T-helper 22 cell (primary cell): ENCODE measurements around the gene SANBR.
"Not testable (repeated sequence)": the region's sequence is repeated elsewhere in the genome, so short reads cannot be mapped to it uniquely, and the experiment has no call there.

Experiments used
- DNase-seq: peaks from one replicate; pipeline ENCODE4 v3.0.0-alpha.2; 2020; ENCODE audit warnings: low read depth

Gene SANBR

GRCh38 chr2:61065714-61066709 lies at the start of gene SANBR:
SANBR (plus strand) TSS chr2:61065871; CDS start chr2:61070351, 4,480 bp downstream.
- peak; percentile 80 for DNase-seq

DNA sequence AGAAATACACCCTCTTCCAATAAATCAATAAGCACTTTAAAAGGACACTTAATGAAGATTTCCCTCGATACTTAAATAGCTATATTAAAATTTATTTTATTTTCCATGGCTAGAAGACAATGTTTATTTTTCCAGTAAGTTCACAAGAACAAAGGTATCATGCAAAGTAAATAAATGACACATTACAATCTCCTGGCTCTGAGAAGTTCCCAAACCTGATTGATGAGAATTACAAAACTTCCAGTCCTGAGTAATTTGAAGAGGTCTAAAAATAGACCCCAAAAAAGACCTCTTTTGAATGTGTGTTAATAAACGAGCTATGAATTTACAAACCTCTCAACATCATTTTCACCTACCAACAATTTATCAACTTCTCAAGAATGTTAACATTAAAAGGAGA lies 49.7 kb upstream of the SANBR start:
- DNase-seq: no peak

GRCh38 chr2:61016392-61017002 lies 49.2 kb upstream of the SANBR start:
- DNase-seq: no peak

DNA sequence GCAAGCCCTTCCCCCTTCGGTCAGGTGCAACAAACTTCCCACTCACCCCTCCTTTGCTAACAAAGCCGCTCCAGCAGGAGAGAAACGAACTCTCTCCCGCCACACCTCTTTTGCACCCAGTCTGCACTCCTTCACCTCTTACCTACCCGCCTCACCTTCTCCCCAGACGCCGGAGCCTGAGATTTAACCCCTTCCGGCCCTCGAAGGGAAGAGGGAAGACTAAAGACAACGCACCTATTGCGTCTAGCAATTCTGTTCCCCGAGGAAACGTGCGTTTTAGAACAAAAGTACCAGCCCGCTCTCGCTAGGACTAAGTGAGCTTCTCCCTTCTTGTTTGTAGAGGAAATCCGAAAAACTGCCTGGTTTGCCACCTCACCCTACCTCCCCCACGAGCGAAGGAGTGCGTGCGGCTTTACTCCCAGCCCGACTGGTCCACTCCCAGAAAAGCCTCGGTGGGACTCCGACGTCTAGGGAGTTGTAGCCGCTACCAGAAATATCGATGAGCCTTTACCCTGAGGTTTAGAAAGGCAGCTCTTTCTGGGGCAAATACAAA lies 48.6 kb upstream of the SANBR start:
- peak; percentile 60 for DNase-seq

DNA sequence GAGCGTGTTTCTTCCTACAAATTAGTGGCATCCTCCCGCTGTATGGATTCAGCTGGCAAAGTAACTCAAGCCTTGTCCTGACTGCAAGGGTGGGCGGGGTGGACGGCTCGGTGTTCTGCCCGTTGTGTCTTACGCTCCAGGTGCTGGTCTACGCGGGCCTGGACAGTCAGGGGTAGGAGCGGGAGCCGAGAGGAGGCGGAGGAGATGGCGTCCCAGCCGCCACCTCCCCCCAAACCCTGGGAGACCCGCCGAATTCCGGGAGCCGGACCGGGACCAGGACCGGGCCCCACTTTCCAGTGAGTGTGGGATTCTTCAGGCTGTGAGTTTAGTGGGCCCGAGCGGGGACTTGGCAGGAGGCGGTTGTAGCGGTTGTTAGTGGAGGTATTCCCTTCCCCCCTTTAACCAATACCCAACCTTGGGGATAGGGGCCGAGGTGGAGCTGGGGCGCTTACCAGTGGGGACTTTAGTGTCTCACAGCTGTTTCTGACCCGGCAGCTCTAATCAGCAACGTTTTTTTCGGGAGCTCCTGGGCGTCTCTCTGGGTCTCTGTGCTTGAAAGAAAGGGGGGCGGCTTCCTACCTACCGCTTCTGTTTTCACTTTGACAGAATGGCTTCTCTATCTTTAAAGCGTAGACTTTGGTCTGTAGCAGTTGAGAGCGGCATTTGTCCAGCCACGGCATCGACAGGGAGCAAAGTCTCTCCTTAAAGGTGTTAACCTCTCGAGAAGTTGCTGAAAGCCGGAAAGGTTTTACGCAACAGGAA lies 47.9 kb upstream of the SANBR start, which contains the start of the genes PEX13 and PUS10:
PEX13 (plus strand) TSS at position 165 of the 762 bp plus-strand sequence; CDS start at position 205, 40 bp downstream.
PUS10 (minus strand) TSS at position 700 of the 762 bp plus-strand sequence. CDS start 6,365 bp downstream, outside the sequence.
- peak; percentile 46 for DNase-seq

DNA sequence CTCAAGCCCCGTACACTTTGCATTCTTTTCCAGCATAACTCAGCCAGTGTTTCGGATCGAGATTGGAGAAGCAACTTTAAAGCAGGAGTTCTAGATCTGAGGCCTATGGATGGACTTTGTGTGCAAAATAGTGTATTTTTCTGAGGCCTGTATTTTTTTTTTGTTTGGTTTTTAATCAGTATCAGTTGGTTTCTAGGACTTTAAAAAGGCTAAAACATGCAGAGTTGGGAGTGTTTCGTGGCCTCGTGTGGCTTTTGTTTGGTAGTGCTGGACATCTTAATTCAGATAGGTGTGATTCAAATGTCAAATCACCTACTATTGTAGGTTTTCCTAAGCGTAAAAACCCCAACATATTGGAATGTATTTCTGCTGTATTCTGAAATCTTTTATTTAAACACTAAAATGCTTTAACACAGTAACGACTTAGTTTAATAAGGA lies 47.3 kb upstream of the SANBR start:
- no peak for DNase-seq

DNA sequence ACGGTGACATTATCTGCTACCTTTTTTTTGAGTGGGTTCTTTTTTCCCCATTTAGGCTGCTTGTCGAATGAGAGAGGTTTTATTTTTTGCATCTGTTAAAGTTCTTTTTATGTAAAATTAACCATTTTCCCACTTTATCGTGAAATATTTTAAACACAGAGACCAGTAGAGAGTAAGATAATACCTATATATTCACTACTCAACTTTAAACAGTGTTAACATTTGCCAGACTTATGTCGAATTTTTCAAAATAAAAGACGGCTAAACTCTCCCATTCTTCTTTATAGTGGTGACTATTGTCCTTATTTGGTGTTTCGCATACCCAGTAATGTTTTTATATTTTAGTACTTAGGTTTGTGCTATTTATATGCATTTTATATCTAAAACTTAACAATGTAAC lies 46.9 kb upstream of the SANBR start:
- no peak for DNase-seq

- no peak for DNase-seq
Observed at GRCh38 chr2:61021228-61021660, 44.4 kb upstream of the SANBR start.

GRCh38 chr2:61023670-61024069 lies 42.0 kb upstream of the SANBR start:
- no peak for DNase-seq

DNA sequence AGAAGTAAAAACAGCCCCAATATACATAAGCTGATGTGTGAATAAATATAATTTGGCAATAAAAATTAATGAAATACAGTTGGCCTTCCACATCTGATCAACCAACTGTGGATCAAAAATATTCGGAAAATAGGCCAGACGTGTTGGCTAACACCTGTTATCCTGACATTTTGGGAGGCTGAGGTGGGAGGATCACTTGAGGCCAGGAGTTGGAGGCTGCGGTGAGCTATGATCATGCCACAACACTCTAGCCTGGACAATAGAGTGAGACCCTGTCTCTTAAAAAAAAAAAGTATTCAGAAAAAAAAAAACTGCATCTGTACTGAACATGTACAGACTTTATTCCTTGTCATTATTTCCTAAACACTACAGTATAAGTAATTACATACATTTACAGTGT lies 36.1 kb upstream of the SANBR start:
- DNase-seq: no peak

DNA sequence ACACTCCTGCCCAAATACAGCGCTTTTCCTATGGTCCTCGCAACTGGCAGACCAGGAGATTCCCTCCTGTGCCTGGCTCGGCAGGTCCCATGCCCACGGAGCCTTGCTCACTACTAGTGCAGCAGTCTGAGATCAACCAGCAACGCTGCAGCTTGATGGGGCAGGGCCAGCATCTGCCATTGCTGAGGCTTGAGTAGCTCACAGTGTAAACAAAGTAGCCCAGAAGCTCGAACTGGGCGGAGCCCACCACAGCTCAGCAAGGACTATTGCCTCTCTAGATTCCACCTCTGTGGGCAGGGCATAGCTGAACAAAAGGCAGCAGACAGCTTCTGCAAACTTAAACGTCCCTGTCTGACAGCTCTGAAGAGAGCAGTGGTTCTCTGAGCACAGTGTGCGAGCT lies 31.1 kb upstream of the SANBR start:
- not testable (repeated sequence) for DNase-seq

DNA sequence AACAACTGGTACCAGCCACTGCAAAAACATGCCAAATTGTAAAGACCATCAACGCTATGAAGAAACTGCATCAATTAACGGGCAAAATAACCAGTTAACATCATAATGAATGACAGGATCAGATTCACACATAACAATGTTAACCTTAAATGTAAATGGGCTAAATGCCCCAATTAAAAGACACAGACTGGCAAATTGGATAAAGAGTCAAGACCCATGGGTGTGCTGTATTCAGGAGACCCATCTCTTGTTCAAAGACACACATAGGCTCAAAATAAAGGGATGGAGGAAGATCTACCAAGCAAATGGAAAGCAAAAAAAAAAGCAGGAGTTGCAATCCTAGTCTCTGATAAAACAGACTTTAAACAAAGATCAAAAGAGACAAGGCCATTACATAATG lies 29.0 kb upstream of the SANBR start:
- not testable (repeated sequence) for DNase-seq

- DNase-seq: no peak
Observed at GRCh38 chr2:61042807-61043206, 22.9 kb upstream of the SANBR start.

DNA sequence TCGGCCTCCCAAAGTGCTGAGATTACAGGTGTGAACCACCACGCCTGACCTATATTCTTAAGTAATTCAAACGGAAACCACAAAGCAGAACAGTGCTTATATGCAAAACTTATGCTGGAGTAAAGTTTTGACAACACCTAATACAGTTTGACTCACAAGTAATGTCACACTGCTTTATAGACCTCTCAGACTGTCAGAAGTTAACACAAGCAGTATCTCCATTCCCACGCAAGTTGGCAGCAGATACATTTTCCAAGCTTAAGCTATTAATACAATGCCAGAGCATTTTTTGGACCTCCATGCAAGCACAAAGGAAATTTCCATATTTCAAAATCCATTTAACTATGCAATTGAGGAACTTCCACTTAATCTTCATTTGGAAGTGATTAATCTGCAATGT lies 21.0 kb upstream of the SANBR start:
- DNase-seq: no peak

DNA sequence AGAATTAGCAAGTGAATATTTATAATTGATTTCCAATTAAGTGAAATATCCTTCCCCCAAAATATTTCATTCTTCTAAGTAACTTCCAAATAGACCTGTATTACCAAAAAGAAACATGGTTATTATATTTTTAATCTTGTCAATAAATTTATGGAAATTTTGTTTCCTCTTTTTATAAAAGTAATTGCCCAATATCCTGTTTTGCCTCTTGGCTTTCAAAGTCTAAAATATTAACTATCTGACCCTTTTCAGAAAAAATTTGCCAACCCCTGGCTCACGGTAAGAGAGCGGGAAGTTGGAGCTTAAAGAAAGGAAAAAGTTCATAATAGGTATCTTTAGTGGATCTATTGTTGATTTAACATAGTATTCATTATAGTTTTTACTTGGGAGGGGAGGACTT lies 20.4 kb upstream of the SANBR start:
- no peak for DNase-seq

DNA sequence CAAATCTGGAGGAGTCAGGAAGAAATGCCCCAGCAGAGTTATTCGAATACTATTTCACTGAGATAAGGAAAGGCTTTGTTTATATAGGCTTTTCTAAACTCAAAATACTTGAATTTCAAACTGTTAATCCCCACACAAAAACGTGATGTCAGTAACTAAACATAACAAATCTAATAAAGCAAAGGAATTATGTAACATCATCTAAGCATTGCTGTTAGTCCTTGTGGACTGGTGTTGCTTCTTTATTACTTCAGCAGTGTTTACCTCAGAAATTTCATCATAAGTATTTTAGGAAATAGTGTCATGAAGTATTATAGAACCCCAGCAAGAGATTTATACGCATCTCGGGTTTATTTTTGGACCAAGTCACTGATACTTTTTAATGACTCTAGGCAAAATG lies 19.7 kb upstream of the SANBR start:
- DNase-seq: no peak

GRCh38 chr2:61055557-61055956 lies 10.1 kb upstream of the SANBR start:
- no peak for DNase-seq

DNA sequence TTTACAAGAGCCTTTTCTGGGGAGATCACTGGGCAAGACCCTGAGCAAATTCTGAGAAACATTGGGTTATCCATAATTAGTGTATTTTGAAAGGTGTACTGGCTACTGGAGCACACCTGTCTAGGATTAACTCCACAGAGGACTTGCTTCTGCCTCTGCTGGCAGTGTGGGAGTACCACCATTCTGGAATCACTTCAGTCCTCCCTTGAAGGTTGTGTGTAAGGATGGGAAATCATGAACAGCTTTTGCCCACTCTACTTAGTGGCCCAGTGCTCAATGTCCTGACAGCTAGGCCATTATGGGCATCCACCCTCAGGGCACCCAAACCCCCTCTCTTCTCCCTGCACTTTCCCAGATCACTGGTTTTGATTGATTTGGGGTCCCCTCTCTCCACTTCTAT lies 8.1 kb upstream of the SANBR start:
- no peak for DNase-seq

DNA sequence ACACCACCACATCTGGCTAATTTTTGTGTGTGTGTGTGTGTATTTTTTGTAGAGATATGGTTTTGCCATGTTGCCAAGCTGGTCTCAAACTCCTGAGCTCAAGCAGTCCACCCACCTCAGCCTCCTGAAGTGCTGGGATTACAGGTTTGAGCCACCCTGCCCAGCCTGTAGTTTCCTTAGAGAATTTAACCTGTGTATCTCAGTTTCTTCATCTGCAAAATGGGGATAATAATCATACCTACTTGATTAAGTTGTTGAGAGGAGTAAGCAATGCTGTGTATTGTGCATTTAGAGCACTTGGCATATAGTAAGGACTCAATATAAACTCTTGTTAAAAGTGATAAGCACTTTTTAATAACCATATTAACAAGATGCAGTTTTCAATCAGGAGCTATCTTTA lies 6.3 kb upstream of the SANBR start:
- no peak for DNase-seq

GRCh38 chr2:61074100-61074499 lies 8.4 kb downstream of the SANBR start:
- no peak for DNase-seq

DNA sequence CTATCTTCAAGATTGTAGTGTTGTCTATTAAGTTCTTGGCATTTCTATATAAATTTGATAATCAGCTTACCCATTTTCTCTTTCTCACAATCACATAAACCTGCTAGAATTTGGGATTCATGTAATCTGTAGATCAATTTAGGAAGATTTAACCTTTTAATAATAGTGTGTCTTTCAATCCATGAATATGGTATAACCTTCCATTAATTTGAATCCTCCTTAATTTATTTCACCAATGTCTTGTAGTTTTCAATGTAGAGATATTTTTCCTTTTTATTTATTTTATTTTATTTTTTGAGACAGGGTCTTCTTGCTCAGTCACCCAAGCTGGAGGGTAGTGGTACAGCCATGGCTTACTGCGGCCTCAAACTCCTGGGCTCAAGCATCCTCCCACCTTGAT lies 20.2 kb downstream of the SANBR start:
- no peak for DNase-seq

DNA sequence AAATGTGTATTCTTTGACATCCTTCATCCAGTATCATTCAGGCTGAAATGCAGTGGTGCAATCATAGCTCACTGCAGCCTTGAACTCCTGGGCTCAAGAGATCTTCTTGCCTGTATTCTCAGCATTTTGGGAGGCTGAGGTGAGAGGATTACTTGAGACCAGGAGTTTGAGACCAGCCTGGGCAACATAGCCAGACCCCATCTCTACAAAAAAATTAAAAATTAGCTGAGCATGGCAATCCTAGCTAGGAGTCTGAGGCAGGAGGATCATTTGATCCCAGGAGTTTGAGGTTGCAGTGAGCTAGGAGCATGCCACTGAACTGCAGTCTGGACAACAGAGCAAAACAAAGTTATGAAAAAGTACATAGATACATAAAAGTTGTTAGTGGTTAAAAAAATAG lies 24.1 kb downstream of the SANBR start:
- no peak for DNase-seq
